GM23338 (cell line): Measurements from ENCODE around the gene PTPA. TPM values are rescaled to one million over a fixed set of nuclear protein-coding genes. Genes with fewer than 3 reads are reported as not detected.

Experiments
- ATAC-seq: fragments of 200-7000 bp; cut with Tn5 transposase; 3 replicates; pipeline ENCODE4 v1.9.1; 2020
- DNase-seq: peaks from one replicate; pipeline ENCODE4 v3.0.0-alpha.2; 2015; ENCODE audit warnings: low spot score
- H2AFZ ChIP-seq: fragments of 200-600 bp; sonication (generic); 2 replicates; pipeline ENCODE4 v1.8.0; 2016; ENCODE audit warnings: antibody characterized with exemption, mild to moderate bottlenecking, moderate library complexity
- H3F3A ChIP-seq: fragments of 200-600 bp; sonication (generic); replicated peaks from 2 replicates; pipeline ENCODE4 v1.8.0; 2017; ENCODE audit warnings: antibody characterized with exemption, mixed run types, low read depth
- H3K27ac ChIP-seq: fragments of 200-600 bp; sonication (generic); 2 replicates; pipeline ENCODE4 v1.6.1; 2016; ENCODE audit warnings: low read depth
- H3K27me3 ChIP-seq: fragments of 200-600 bp; sonication (generic); 2 replicates; pipeline ENCODE4 v1.8.0; 2016; ENCODE audit warnings: mild to moderate bottlenecking, mixed run types, moderate library complexity; ENCODE audit not compliant: insufficient read depth
- H3K36me3 ChIP-seq: fragments of 200-600 bp; sonication (generic); 2 replicates; pipeline ENCODE4 v1.8.0; 2016; ENCODE audit warnings: mild to moderate bottlenecking; ENCODE audit not compliant: insufficient read depth
- H3K4me1 ChIP-seq: fragments of 200-600 bp; sonication (generic); 2 replicates; pipeline ENCODE4 v1.8.0; 2016; ENCODE audit warnings: mild to moderate bottlenecking, moderate library complexity; ENCODE audit not compliant: insufficient read depth
- H3K4me2 ChIP-seq: fragments of 200-600 bp; sonication (generic); 2 replicates; pipeline ENCODE4 v1.7.1; 2017; ENCODE audit warnings: mixed run types
- H3K4me3 ChIP-seq: fragments of 200-600 bp; sonication (generic); 2 replicates; pipeline ENCODE4 v1.6.1; 2016; ENCODE audit warnings: mixed run types
- H3K79me2 ChIP-seq: fragments of 200-600 bp; sonication (generic); replicated peaks from 2 replicates; pipeline ENCODE4 v1.8.0; 2017; ENCODE audit warnings: mild to moderate bottlenecking; ENCODE audit not compliant: insufficient read depth
- H3K9me2 ChIP-seq: fragments of 200-600 bp; sonication (generic); 2 replicates; pipeline ENCODE4 v1.8.0; 2017; ENCODE audit not compliant: insufficient read depth
- H4K20me1 ChIP-seq: fragments of 200-600 bp; sonication (generic); replicated peaks from 2 replicates; pipeline ENCODE4 v1.8.0; 2017; ENCODE audit warnings: mild to moderate bottlenecking; ENCODE audit not compliant: insufficient read depth
- H3K27ac Mint-ChIP-seq: 2 replicates; pipeline ENCODE4 v1.8.0; 2020; ENCODE audit warnings: inconsistent platforms, mild to moderate bottlenecking, moderate library complexity, mixed read lengths
- H3K27me3 Mint-ChIP-seq: 3 replicates; pipeline ENCODE4 v1.8.0; 2022; ENCODE audit warnings: low read depth, mild to moderate bottlenecking, moderate library complexity, mixed read lengths, inconsistent platforms; ENCODE audit not compliant: insufficient read depth, poor library complexity
- H3K36me3 Mint-ChIP-seq: 3 replicates; pipeline ENCODE4 v1.8.0; 2021; ENCODE audit warnings: low read depth, mild to moderate bottlenecking, inconsistent platforms, moderate library complexity, mixed read lengths
- H3K4me1 Mint-ChIP-seq: 3 replicates; pipeline ENCODE4 v1.8.0; 2020; ENCODE audit warnings: mild to moderate bottlenecking, inconsistent platforms, mixed read lengths
- H3K4me3 Mint-ChIP-seq: 3 replicates; pipeline ENCODE4 v1.8.0; 2021; ENCODE audit warnings: moderate library complexity, mild to moderate bottlenecking, inconsistent platforms, mixed read lengths
- H3K9me3 Mint-ChIP-seq: 3 replicates; pipeline ENCODE4 v1.8.0; 2020; ENCODE audit warnings: moderate library complexity, mild to moderate bottlenecking, inconsistent platforms, mixed read lengths
- CREB1 ChIP-seq: fragments of 250-450 bp; sonication (Bioruptor Pico); IDR thresholded peaks from 2 replicates; pipeline ENCODE4 v1.5.0; 2020; ENCODE audit warnings: low read depth, mild to moderate bottlenecking, moderate library complexity
- EZH2 ChIP-seq: fragments of 200-600 bp; sonication (generic); IDR thresholded peaks from one replicate; pipeline ENCODE4 v1.8.0; 2017; ENCODE audit warnings: antibody characterized with exemption, mild to moderate bottlenecking, low read depth; ENCODE audit not compliant: unreplicated experiment
- EZH2phosphoT487 ChIP-seq: fragments of 200-600 bp; sonication (generic); IDR thresholded peaks from one replicate; pipeline ENCODE4 v1.8.1; 2018; ENCODE audit warnings: antibody characterized with exemption; ENCODE audit not compliant: unreplicated experiment
- JUNB ChIP-seq: IDR thresholded peaks from one replicate; pipeline ENCODE4 v1.6.1; 2016; ENCODE audit warnings: antibody characterized with exemption; ENCODE audit not compliant: unreplicated experiment
- NANOG ChIP-seq: IDR thresholded peaks from 2 replicates; pipeline ENCODE4 v1.6.1; 2016; ENCODE audit warnings: antibody characterized with exemption, borderline replicate concordance
- POLR2AphosphoS5 ChIP-seq: IDR thresholded peaks from 2 replicates; pipeline ENCODE4 v1.6.1; 2016; ENCODE audit warnings: antibody characterized with exemption, low read depth
- STAT1 ChIP-seq: IDR thresholded peaks from one replicate; pipeline ENCODE4 v1.6.1; 2016; ENCODE audit warnings: antibody characterized with exemption; ENCODE audit not compliant: unreplicated experiment
- ZNF114 ChIP-seq: fragments of 250-450 bp; sonication (Bioruptor Pico); IDR thresholded peaks from 2 replicates; pipeline ENCODE4 v1.5.0; 2020; ENCODE audit warnings: mild to moderate bottlenecking, moderate library complexity
- ZNF331 ChIP-seq: fragments of 250-450 bp; sonication (Bioruptor Pico); IDR thresholded peaks from 2 replicates; pipeline ENCODE4 v1.5.0; 2020; ENCODE audit warnings: low read depth, mild to moderate bottlenecking, moderate library complexity
- polyA plus RNA-seq: library from polyadenylated mRNA; unstranded; fragments of >200 nt; fragmentation: Nextera tagmentation; extraction: Ambion mirVana; gene quantifications from 2 replicates; pipeline ENCODE4 v1.2.1, GENCODE V29; 2016
- total RNA-seq: library from RNA; depleted of rRNA; stranded (reverse); fragments of >200 nt; shearing (Covaris generic); gene quantifications from 2 replicates; pipeline ENCODE4 v1.2.3, GENCODE V29; 2014
- TF ChIP-seq, protein P1 (sequence below): IDR thresholded peaks from 2 replicates; pipeline ENCODE4 v1.6.1; 2016; ENCODE audit warnings: antibody characterized with exemption
- TF ChIP-seq, protein P2 (sequence below): IDR thresholded peaks from one replicate; pipeline ENCODE4 v1.6.1; 2018; ENCODE audit warnings: antibody characterized with exemption; ENCODE audit not compliant: unreplicated experiment
- TF ChIP-seq, protein P3 (sequence below): fragments of 250-450 bp; sonication (Bioruptor Pico); IDR thresholded peaks from 2 replicates; pipeline ENCODE4 v1.5.0; 2020; ENCODE audit warnings: mild to moderate bottlenecking, moderate library complexity
- TF ChIP-seq, protein P4 (sequence below), 2 experiments: fragments of 200-600 bp in 1 of 2; sonication (generic) in 1 of 2; conservative IDR thresholded peaks; 2 replicates each; pipeline versions ENCODE4 v1.5.1 to v1.6.1; 2016 to 2017; ENCODE audit warnings: antibody characterized with exemption in 2 of 2, low read depth in 2 of 2, mild to moderate bottlenecking in 2 of 2, moderate library complexity in 1 of 2

The PTPA gene
- total and polyA plus RNA-seq, 2 experiments from 2014 or later = 53.9 to 122 TPM

DNA sequence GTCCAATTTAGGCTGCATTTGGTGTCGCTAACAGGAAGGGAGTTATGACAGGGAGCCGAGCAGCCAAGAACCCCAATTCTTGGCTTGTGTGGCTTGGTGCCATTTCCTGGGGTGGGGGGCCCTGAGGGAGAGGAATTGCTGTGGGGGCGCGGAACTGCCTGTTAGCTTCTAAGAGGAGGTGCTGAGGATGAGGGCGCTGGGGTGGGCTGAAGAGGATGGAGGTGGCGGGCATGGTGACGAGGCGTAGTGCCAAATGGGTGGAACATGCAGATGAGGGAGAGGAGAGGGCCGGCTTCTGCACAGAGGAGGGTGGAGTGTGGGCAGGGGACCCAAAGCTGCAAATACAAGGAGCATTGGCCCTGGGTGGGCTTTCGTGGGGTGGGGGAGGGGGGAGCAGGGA, 38.9 kb downstream of the PTPA start:
- no peaks in the 10 kb centered on the region for H3K27me3 ChIP-seq
- no peak overlapping the region for H3K27ac ChIP-seq
- no peak overlapping the region for H3K4me2 ChIP-seq
- H3K79me2 ChIP-seq = no peaks in the 10 kb centered on the region
- Mint-ChIP-seq H3K27me3 (peaks cover 10% of the 10 kb centered on the region), H3K4me1 (peaks cover 23% of the 10 kb centered on the region), H3K36me3 (peaks cover 20% of the 10 kb centered on the region), H3K4me3 (no peak overlapping the region), H3K9me3 (no peaks in the 10 kb centered on the region), H3K27ac (no peak overlapping the region)
- TF ChIP-seq JUNB (no peak), POLR2AphosphoS5 (no peak; the same call in 1 of the 2 replicates), NANOG (no peak), EZH2phosphoT487 (no peak), ZNF114 (CRISPR knock-in tag) (no peak), CREB1 (no peak), EZH2 (no peak), ZNF331 (CRISPR knock-in tag) (no peak), STAT1 (no peak)
- TF ChIP-seq, protein P1, sequence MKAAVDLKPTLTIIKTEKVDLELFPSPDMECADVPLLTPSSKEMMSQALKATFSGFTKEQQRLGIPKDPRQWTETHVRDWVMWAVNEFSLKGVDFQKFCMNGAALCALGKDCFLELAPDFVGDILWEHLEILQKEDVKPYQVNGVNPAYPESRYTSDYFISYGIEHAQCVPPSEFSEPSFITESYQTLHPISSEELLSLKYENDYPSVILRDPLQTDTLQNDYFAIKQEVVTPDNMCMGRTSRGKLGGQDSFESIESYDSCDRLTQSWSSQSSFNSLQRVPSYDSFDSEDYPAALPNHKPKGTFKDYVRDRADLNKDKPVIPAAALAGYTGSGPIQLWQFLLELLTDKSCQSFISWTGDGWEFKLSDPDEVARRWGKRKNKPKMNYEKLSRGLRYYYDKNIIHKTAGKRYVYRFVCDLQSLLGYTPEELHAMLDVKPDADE = no peak
- TF ChIP-seq, protein P2, sequence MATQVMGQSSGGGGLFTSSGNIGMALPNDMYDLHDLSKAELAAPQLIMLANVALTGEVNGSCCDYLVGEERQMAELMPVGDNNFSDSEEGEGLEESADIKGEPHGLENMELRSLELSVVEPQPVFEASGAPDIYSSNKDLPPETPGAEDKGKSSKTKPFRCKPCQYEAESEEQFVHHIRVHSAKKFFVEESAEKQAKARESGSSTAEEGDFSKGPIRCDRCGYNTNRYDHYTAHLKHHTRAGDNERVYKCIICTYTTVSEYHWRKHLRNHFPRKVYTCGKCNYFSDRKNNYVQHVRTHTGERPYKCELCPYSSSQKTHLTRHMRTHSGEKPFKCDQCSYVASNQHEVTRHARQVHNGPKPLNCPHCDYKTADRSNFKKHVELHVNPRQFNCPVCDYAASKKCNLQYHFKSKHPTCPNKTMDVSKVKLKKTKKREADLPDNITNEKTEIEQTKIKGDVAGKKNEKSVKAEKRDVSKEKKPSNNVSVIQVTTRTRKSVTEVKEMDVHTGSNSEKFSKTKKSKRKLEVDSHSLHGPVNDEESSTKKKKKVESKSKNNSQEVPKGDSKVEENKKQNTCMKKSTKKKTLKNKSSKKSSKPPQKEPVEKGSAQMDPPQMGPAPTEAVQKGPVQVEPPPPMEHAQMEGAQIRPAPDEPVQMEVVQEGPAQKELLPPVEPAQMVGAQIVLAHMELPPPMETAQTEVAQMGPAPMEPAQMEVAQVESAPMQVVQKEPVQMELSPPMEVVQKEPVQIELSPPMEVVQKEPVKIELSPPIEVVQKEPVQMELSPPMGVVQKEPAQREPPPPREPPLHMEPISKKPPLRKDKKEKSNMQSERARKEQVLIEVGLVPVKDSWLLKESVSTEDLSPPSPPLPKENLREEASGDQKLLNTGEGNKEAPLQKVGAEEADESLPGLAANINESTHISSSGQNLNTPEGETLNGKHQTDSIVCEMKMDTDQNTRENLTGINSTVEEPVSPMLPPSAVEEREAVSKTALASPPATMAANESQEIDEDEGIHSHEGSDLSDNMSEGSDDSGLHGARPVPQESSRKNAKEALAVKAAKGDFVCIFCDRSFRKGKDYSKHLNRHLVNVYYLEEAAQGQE = no peak
- TF ChIP-seq, protein P3, sequence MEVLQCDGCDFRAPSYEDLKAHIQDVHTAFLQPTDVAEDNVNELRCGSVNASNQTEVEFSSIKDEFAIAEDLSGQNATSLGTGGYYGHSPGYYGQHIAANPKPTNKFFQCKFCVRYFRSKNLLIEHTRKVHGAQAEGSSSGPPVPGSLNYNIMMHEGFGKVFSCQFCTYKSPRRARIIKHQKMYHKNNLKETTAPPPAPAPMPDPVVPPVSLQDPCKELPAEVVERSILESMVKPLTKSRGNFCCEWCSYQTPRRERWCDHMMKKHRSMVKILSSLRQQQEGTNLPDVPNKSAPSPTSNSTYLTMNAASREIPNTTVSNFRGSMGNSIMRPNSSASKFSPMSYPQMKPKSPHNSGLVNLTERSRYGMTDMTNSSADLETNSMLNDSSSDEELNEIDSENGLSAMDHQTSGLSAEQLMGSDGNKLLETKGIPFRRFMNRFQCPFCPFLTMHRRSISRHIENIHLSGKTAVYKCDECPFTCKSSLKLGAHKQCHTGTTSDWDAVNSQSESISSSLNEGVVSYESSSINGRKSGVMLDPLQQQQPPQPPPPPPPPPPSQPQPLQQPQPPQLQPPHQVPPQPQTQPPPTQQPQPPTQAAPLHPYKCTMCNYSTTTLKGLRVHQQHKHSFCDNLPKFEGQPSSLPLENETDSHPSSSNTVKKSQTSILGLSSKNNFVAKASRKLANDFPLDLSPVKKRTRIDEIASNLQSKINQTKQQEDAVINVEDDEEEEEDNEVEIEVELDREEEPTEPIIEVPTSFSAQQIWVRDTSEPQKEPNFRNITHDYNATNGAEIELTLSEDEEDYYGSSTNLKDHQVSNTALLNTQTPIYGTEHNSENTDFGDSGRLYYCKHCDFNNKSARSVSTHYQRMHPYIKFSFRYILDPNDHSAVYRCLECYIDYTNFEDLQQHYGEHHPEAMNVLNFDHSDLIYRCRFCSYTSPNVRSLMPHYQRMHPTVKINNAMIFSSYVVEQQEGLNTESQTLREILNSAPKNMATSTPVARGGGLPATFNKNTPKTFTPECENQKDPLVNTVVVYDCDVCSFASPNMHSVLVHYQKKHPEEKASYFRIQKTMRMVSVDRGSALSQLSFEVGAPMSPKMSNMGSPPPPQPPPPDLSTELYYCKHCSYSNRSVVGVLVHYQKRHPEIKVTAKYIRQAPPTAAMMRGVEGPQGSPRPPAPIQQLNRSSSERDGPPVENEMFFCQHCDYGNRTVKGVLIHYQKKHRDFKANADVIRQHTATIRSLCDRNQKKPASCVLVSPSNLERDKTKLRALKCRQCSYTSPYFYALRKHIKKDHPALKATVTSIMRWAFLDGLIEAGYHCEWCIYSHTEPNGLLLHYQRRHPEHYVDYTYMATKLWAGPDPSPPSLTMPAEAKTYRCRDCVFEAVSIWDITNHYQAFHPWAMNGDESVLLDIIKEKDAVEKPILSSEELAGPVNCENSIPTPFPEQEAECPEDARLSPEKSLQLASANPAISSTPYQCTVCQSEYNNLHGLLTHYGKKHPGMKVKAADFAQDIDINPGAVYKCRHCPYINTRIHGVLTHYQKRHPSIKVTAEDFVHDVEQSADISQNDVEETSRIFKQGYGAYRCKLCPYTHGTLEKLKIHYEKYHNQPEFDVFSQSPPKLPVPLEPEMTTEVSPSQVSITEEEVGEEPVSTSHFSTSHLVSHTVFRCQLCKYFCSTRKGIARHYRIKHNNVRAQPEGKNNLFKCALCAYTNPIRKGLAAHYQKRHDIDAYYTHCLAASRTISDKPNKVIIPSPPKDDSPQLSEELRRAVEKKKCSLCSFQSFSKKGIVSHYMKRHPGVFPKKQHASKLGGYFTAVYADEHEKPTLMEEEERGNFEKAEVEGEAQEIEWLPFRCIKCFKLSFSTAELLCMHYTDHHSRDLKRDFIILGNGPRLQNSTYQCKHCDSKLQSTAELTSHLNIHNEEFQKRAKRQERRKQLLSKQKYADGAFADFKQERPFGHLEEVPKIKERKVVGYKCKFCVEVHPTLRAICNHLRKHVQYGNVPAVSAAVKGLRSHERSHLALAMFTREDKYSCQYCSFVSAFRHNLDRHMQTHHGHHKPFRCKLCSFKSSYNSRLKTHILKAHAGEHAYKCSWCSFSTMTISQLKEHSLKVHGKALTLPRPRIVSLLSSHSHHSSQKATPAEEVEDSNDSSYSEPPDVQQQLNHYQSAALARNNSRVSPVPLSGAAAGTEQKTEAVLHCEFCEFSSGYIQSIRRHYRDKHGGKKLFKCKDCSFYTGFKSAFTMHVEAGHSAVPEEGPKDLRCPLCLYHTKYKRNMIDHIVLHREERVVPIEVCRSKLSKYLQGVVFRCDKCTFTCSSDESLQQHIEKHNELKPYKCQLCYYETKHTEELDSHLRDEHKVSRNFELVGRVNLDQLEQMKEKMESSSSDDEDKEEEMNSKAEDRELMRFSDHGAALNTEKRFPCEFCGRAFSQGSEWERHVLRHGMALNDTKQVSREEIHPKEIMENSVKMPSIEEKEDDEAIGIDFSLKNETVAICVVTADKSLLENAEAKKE (CRISPR knock-in tag) = no peak
- TF ChIP-seq, protein P4, sequence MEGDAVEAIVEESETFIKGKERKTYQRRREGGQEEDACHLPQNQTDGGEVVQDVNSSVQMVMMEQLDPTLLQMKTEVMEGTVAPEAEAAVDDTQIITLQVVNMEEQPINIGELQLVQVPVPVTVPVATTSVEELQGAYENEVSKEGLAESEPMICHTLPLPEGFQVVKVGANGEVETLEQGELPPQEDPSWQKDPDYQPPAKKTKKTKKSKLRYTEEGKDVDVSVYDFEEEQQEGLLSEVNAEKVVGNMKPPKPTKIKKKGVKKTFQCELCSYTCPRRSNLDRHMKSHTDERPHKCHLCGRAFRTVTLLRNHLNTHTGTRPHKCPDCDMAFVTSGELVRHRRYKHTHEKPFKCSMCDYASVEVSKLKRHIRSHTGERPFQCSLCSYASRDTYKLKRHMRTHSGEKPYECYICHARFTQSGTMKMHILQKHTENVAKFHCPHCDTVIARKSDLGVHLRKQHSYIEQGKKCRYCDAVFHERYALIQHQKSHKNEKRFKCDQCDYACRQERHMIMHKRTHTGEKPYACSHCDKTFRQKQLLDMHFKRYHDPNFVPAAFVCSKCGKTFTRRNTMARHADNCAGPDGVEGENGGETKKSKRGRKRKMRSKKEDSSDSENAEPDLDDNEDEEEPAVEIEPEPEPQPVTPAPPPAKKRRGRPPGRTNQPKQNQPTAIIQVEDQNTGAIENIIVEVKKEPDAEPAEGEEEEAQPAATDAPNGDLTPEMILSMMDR (conservative IDR thresholded peaks at IDR 0.05; ENCODE audit: low read depth in 2 of 2) = no peak
- no peaks in the 10 kb centered on the region; the same call in 1 of the 2 replicates for H3K36me3 ChIP-seq
- no peak for ATAC-seq
- no peaks in the 10 kb centered on the region for H3F3A ChIP-seq
- H4K20me1 ChIP-seq = peaks cover 9% of the 10 kb centered on the region
- H3K4me3 ChIP-seq = no peak overlapping the region
- no peak for DNase-seq
- peaks cover 16% of the 10 kb centered on the region; the same call in 1 of the 2 replicates for H3K4me1 ChIP-seq
- no peak overlapping the region for H2AFZ ChIP-seq
- no peaks in the 10 kb centered on the region for H3K9me2 ChIP-seq
